ENCODE results near the gene ACTA2. TPM values are rescaled to one million over a fixed set of nuclear protein-coding genes. Genes with fewer than 3 reads are reported as not detected.

Gene ACTA2
- total RNA-seq, 4 donors from 2014 or later, result 5,887 to 9,086 (median 7,887) TPM

DNA sequence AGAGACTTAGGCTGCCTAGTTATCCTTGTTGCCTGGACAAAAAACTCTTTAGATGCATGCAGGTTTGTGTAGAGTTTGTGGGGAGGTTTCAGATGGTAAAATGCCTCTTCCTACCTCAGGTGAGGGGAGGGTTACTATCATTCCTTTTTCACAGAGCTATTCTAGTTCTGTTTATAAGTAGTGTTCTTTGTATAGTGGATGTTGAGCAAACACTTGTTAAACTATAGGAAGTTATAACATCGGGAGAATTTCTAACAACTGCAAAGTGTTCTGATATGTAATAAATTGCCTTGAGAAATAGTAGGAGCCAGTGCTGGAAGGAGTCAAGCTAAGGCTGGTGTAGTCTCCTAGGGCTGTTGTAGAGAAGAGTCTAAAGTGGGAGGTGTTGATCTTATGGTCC, 31.4 kb upstream of the ACTA2 start:
- TF ChIP-seq, protein P1, sequence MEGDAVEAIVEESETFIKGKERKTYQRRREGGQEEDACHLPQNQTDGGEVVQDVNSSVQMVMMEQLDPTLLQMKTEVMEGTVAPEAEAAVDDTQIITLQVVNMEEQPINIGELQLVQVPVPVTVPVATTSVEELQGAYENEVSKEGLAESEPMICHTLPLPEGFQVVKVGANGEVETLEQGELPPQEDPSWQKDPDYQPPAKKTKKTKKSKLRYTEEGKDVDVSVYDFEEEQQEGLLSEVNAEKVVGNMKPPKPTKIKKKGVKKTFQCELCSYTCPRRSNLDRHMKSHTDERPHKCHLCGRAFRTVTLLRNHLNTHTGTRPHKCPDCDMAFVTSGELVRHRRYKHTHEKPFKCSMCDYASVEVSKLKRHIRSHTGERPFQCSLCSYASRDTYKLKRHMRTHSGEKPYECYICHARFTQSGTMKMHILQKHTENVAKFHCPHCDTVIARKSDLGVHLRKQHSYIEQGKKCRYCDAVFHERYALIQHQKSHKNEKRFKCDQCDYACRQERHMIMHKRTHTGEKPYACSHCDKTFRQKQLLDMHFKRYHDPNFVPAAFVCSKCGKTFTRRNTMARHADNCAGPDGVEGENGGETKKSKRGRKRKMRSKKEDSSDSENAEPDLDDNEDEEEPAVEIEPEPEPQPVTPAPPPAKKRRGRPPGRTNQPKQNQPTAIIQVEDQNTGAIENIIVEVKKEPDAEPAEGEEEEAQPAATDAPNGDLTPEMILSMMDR (IDR thresholded peaks at IDR 0.05), result no peak
- TF ChIP-seq EP300 (IDR thresholded peaks at IDR 0.05), result no peak
- no peak for TF ChIP-seq POLR2AphosphoS5 (IDR thresholded peaks at IDR 0.05)
- no peak for TF ChIP-seq POLR2A (IDR thresholded peaks at IDR 0.05)
- no peak overlapping the region for H3K4me3 ChIP-seq
- 20 to 36% methylated on average over 1 of the region's 1 CpG for WGBS, 2 donors (ENCODE audit: low coverage in 1 of 2)
- H3K27me3 ChIP-seq, result no peaks in the 10 kb centered on the region
- H3K36me3 ChIP-seq, result no peaks in the 10 kb centered on the region
- no peaks in the 10 kb centered on the region for H3K9me3 ChIP-seq
- peak overlapping the region; percentile 77 to 99 (median 92) for H3K27ac ChIP-seq
- peaks cover 29 to 95% (median 36%) of the 10 kb centered on the region in 3 donors for H3K4me1 ChIP-seq
- ATAC-seq, result no peak

DNA sequence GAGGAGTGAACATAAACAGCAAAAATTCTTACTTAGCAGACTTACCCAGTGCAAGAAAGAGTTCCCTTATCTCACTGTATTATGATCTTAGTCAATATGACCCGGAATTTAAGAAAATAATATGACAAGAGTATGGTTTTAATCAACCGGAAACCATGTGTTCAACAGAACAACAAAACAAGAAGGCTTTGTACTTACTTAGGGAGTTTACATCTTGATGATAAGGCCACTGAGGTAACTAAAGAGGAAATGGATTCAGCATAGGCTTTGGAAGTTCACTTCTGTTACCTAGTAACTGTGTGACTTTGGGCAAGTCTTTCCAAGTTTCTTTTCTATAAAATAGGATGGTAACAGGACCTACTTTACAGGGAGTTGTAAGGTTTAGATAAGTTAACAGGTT, 30.6 kb upstream of the ACTA2 start:
- no peak for ATAC-seq
- 13 to 17% methylated on average over 2 of the region's 2 CpGs for WGBS, 2 donors (ENCODE audit: low coverage in 1 of 2)
- Histone ChIP-seq H3K4me3 (peak overlapping the region; percentile 0 to 10), H3K27me3 (no peaks in the 10 kb centered on the region), H3K4me1 (peaks cover 29 to 95% (median 40%) of the 10 kb centered on the region in 3 donors), H3K9me3 (no peaks in the 10 kb centered on the region), H3K36me3 (no peaks in the 10 kb centered on the region), H3K27ac (peak overlapping the region; percentile 88 to 99 (median 92))
- TF ChIP-seq POLR2AphosphoS5 (IDR thresholded peaks at IDR 0.05) (no peak), POLR2A (IDR thresholded peaks at IDR 0.05) (no peak), EP300 (IDR thresholded peaks at IDR 0.05) (no peak)
- TF ChIP-seq, protein P1 (IDR thresholded peaks at IDR 0.05), result no peak

DNA sequence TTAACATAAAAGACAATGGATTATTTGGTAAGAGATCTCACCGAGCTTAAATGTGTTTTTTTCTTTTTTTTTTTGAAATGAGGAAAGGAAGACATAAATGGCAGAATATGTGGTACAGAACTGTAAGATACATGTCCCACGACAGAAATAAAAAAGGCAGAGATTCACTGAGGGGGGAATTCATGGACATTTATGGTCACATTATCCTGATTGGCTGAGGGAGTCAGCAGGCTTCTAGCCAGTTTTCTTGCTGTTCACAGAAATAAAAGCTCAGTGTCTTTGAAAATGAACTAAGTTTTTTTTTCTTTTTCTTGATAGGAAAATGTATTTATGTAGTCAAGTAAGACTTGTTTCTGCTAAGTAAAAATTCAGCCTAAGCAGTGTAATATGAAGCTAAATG, 29.8 kb upstream of the ACTA2 start:
- H3K4me1 ChIP-seq, result peaks cover 25 to 90% (median 40%) of the 10 kb centered on the region in 3 donors
- no peaks in the 10 kb centered on the region for H3K36me3 ChIP-seq
- TF ChIP-seq POLR2A (IDR thresholded peaks at IDR 0.05) (no peak), POLR2AphosphoS5 (IDR thresholded peaks at IDR 0.05) (no peak), EP300 (IDR thresholded peaks at IDR 0.05) (no peak)
- TF ChIP-seq, protein P1 (IDR thresholded peaks at IDR 0.05), result no peak
- peak overlapping the region; percentile 88 to 99 (median 92) for H3K27ac ChIP-seq
- H3K4me3 ChIP-seq, result peak overlapping the region; percentile 0 to 10
- H3K9me3 ChIP-seq, result no peaks in the 10 kb centered on the region
- H3K27me3 ChIP-seq, result no peaks in the 10 kb centered on the region
- WGBS, 2 donors (ENCODE audit: low coverage in 1 of 2), result 15 to 18% methylated on average over 2 of the region's 2 CpGs
- no peak for ATAC-seq

DNA sequence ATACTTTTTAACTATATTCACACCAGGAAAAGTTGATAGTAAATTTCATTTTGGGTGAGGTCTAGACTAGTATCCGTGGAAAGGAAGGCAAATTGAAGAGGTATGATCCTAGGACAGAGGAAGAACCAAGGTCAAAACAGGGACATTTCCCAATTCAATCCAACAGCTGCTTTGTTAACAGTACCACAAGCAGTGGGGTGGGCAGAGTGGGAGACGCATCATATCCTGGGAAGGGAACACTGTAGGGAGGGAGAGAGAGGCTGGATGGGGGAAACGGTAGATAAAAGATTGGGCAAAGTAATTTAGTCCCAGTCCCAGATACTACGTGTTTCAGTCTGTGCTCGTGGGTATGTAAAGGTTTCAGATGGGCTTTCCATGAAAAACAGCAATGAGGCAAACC, 28.9 kb upstream of the ACTA2 start:
- H3K27ac ChIP-seq, result peak overlapping the region; percentile 88 to 99 (median 92)
- peaks cover 21 to 82% (median 40%) of the 10 kb centered on the region in 3 donors for H3K4me1 ChIP-seq
- ATAC-seq, result no peak

DNA sequence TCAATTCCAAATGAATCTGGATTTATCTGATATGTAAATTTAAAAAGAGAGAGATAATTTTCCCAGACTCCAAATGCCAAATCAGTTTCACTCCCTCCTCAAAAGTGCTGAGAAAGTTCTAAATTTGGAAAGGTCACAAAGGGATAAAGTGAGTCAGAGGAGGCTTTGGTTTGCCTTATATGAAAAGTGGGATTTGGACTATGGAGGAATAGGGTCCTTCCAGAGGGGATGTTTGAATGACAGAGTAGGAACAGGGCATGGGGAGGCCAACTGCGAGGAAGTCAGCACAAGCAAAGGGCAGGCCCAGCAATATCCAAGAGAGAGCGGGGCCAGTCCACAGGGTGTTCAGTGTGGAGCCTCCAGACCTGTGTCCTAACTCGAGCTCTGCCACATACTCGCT, 28.2 kb upstream of the ACTA2 start:
- no peak for TF ChIP-seq EP300 (IDR thresholded peaks at IDR 0.05)
- peak; percentile 54 for TF ChIP-seq POLR2AphosphoS5 (IDR thresholded peaks at IDR 0.05)
- TF ChIP-seq, protein P1 (IDR thresholded peaks at IDR 0.05), result no peak
- no peak for TF ChIP-seq POLR2A (IDR thresholded peaks at IDR 0.05)
- 35 to 62% methylated on average over 3 to 4 of the region's 4 CpGs for WGBS, 2 donors (ENCODE audit: low coverage in 1 of 2)
- H3K4me3 ChIP-seq, result no peak overlapping the region
- H3K27me3 ChIP-seq, result no peaks in the 10 kb centered on the region
- H3K36me3 ChIP-seq, result no peaks in the 10 kb centered on the region
- peak; percentile 26 for ATAC-seq
- H3K9me3 ChIP-seq, result no peaks in the 10 kb centered on the region
- peak overlapping the region; percentile 88 to 99 (median 92) for H3K27ac ChIP-seq
- peaks cover 17 to 82% (median 40%) of the 10 kb centered on the region in 3 donors for H3K4me1 ChIP-seq

More for the DNA sequence above, 28.9 kb upstream of the ACTA2 start:
- WGBS, 2 donors (ENCODE audit: low coverage in 1 of 2), result 58 to 67% methylated on average over 5 of the region's 5 CpGs
- H3K4me3 ChIP-seq, result no peak overlapping the region
- H3K27me3 ChIP-seq, result no peaks in the 10 kb centered on the region
- no peaks in the 10 kb centered on the region for H3K36me3 ChIP-seq
- H3K9me3 ChIP-seq, result no peaks in the 10 kb centered on the region
- TF ChIP-seq POLR2AphosphoS5 (IDR thresholded peaks at IDR 0.05), result no peak
- TF ChIP-seq EP300 (IDR thresholded peaks at IDR 0.05), result no peak
- TF ChIP-seq POLR2A (IDR thresholded peaks at IDR 0.05), result no peak
- TF ChIP-seq, protein P1 (IDR thresholded peaks at IDR 0.05), result no peak
